ENCODE results near the gene RABEPK. TPM values are rescaled to one million over a fixed set of nuclear protein-coding genes. Genes with fewer than 3 reads are reported as not detected.
"Not testable (repeated sequence)": the region's sequence is repeated elsewhere in the genome, so short reads cannot be mapped to it uniquely, and the experiment has no call there.

Gene RABEPK
- total RNA-seq, 4 donors from 2014 or later: 10.9 to 16.5 (median 13.4) TPM

- WGBS, 2 donors (ENCODE audit: low coverage in 1 of 2): 1 to 2% methylated on average over 9 to 25 of the region's 72 CpGs
- peaks cover 0 to 7% of the 10 kb centered on the region in 2 donors for H3K36me3 ChIP-seq
- no peaks in the 10 kb centered on the region for H3K9me3 ChIP-seq
- H3K27me3 ChIP-seq: peaks cover 15% of the 10 kb centered on the region
- H3K27ac ChIP-seq: peak within 1 kb of the TSS; percentile 49 to 90 (median 80)
- H3K4me3 ChIP-seq: peak within 1 kb of the TSS; percentile 96 to 98
- H3K4me1 ChIP-seq: peaks cover 0 to 26% (median 5%) of the 10 kb centered on the region in 3 donors
- peak; percentile 98 for ATAC-seq
- TF ChIP-seq EP300 (IDR thresholded peaks at IDR 0.05) (no peak), POLR2AphosphoS5 (IDR thresholded peaks at IDR 0.05) (peak; percentile 59), POLR2A (IDR thresholded peaks at IDR 0.05) (peak; percentile 46 to 51), CTCF (IDR thresholded peaks at IDR 0.05) (peak; percentile 20 to 72 (median 61))
These were observed 61.4 kb downstream of the RABEPK start, which contains the start of gene GAPVD1 for GRCh38 chr9:125261501-125262293. Gene GAPVD1 (plus strand): TSS chr9:125261826. CDS start chr9:125298922, 37,096 bp downstream.

GRCh38 chr9:125262294-125262991 is 62.1 kb downstream of the RABEPK start:
- ATAC-seq: no peak
- H3K36me3 ChIP-seq: peaks cover 0 to 12% of the 10 kb centered on the region in 2 donors
- H3K27me3 ChIP-seq: peaks cover 8% of the 10 kb centered on the region
- H3K27ac ChIP-seq: peak overlapping the region; percentile 49 to 90 (median 80)
- peak overlapping the region; percentile 96 to 98 for H3K4me3 ChIP-seq
- no peaks in the 10 kb centered on the region for H3K9me3 ChIP-seq
- TF ChIP-seq CTCF (IDR thresholded peaks at IDR 0.05) (no peak), EP300 (IDR thresholded peaks at IDR 0.05) (no peak), POLR2A (IDR thresholded peaks at IDR 0.05) (no peak), POLR2AphosphoS5 (IDR thresholded peaks at IDR 0.05) (no peak)
- peaks cover 0 to 26% (median 5%) of the 10 kb centered on the region in 3 donors for H3K4me1 ChIP-seq
- 18 to 20% methylated on average over 11 of the region's 11 CpGs for WGBS, 2 donors (ENCODE audit: low coverage in 1 of 2)

GRCh38 chr9:125264068-125264467 is 63.7 kb downstream of the RABEPK start:
- ATAC-seq, H3K27me3 ChIP-seq, H3K9me3 ChIP-seq, H3K27ac ChIP-seq, H3K4me3 ChIP-seq: not testable (repeated sequence)
- peaks cover 0 to 42% (median 5%) of the 10 kb centered on the region in 3 donors for H3K4me1 ChIP-seq
- H3K36me3 ChIP-seq: peaks cover 0 to 12% of the 10 kb centered on the region in 2 donors
- 75 to 84% methylated on average over 4 to 5 of the region's 7 CpGs for WGBS, 2 donors (ENCODE audit: low coverage in 1 of 2)

- H3K36me3 ChIP-seq: peaks cover 0 to 15% of the 10 kb centered on the region in 2 donors
- WGBS, 2 donors (ENCODE audit: low coverage in 1 of 2): 58 to 82% methylated on average over 5 to 6 of the region's 6 CpGs
- no peak overlapping the region for H3K27ac ChIP-seq
- H3K4me3 ChIP-seq: no peak overlapping the region
- H3K9me3 ChIP-seq: no peaks in the 10 kb centered on the region
- TF ChIP-seq EP300 (IDR thresholded peaks at IDR 0.05) (no peak), POLR2A (IDR thresholded peaks at IDR 0.05) (no peak), POLR2AphosphoS5 (IDR thresholded peaks at IDR 0.05) (no peak), CTCF (IDR thresholded peaks at IDR 0.05) (no peak)
- H3K4me1 ChIP-seq: peaks cover 0 to 70% (median 6%) of the 10 kb centered on the region in 3 donors
- H3K27me3 ChIP-seq: no peaks in the 10 kb centered on the region
- no peak for ATAC-seq
These were observed 68.2 kb downstream of the RABEPK start for GRCh38 chr9:125268394-125269013.

GRCh38 chr9:125269014-125269397 is 68.7 kb downstream of the RABEPK start:
- ATAC-seq: no peak
- H3K4me1 ChIP-seq: peaks cover 0 to 70% (median 6%) of the 10 kb centered on the region in 3 donors
- H3K4me3 ChIP-seq: no peak overlapping the region
- no peak overlapping the region for H3K27ac ChIP-seq
- TF ChIP-seq CTCF (IDR thresholded peaks at IDR 0.05): no peak
- no peak for TF ChIP-seq POLR2A (IDR thresholded peaks at IDR 0.05)
- no peak for TF ChIP-seq EP300 (IDR thresholded peaks at IDR 0.05)
- TF ChIP-seq POLR2AphosphoS5 (IDR thresholded peaks at IDR 0.05): no peak
- no peaks in the 10 kb centered on the region for H3K9me3 ChIP-seq
- 100% methylated on average over 1 of the region's 1 CpG for WGBS, 2 donors (ENCODE audit: low coverage in 1 of 2)
- no peaks in the 10 kb centered on the region for H3K27me3 ChIP-seq
- H3K36me3 ChIP-seq: peaks cover 0 to 12% of the 10 kb centered on the region in 2 donors

All from gastroesophageal sphincter (tissue), 4 donors.